ENCODE measurements around the gene DNAJC17. TPM values are rescaled to one million over a fixed set of nuclear protein-coding genes. Genes with fewer than 3 reads are reported as not detected.
A peak's percentile ranks its signal among the peaks of the same experiment; 100 is the strongest.

The DNAJC17 gene
- total RNA-seq, 2 donors from 2014 or later = 38.1 to 48.0 TPM

GRCh38 chr15:40785164-40785563, 22.1 kb downstream of the DNAJC17 start:
- Histone ChIP-seq H3K9ac (ENCODE audit: low read depth in 2 of 2, low read length in 2 of 2) (peak overlapping the region in 1 of 2 donors; percentile 36), H3K9me3 (no peaks in the 10 kb centered on the region), H3K27me3 (no peaks in the 10 kb centered on the region), H3K36me3 (no peaks in the 10 kb centered on the region), H3K4me3 (no peak overlapping the region), H3K4me1 (peaks cover 10% of the 10 kb centered on the region), H3K27ac (peak overlapping the region; percentile 79)
- TF ChIP-seq CTCF (IDR thresholded peaks at IDR 0.05) = no peak
- DNase-seq = no peak
- intact Hi-C loops (cut with DNase I) = loop anchor here (10.0 kb wide), 1 partner anchor 110 kb away; the partner anchor contains the start of gene VPS18

GRCh38 chr15:40782609-40783227, 24.6 kb downstream of the DNAJC17 start:
- TF ChIP-seq CTCF (IDR thresholded peaks at IDR 0.05) = peak; percentile 72
- Histone ChIP-seq H3K36me3 (peaks cover 6% of the 10 kb centered on the region), H3K9me3 (no peaks in the 10 kb centered on the region), H3K9ac (ENCODE audit: low read depth in 2 of 2, low read length in 2 of 2) (no peak overlapping the region), H3K27me3 (no peaks in the 10 kb centered on the region), H3K27ac (no peak overlapping the region), H3K4me1 (peaks cover 7% of the 10 kb centered on the region), H3K4me3 (no peak overlapping the region)
- intact Hi-C loops (cut with DNase I) = loop anchor here (2.0 to 10.0 kb wide), 2 partner anchors 36 to 112 kb away; partner anchors contain the start of gene VPS18
- peak; percentile 83 for DNase-seq

GRCh38 chr15:40776537-40777141, 30.6 kb downstream of the DNAJC17 start:
- Histone ChIP-seq H3K4me1 (no peaks in the 10 kb centered on the region), H3K4me3 (no peak overlapping the region), H3K9me3 (no peaks in the 10 kb centered on the region), H3K36me3 (peaks cover 16% of the 10 kb centered on the region), H3K9ac (ENCODE audit: low read depth in 2 of 2, low read length in 2 of 2) (no peak overlapping the region), H3K27ac (no peak overlapping the region), H3K27me3 (no peaks in the 10 kb centered on the region)
- no peak for TF ChIP-seq CTCF (IDR thresholded peaks at IDR 0.05)
- intact Hi-C loops (cut with DNase I) = no loop called here
- no peak for DNase-seq

- DNase-seq = no peak
- H3K27me3 ChIP-seq = no peaks in the 10 kb centered on the region
- no peak for TF ChIP-seq CTCF (IDR thresholded peaks at IDR 0.05)
- no peaks in the 10 kb centered on the region for H3K4me1 ChIP-seq
- H3K27ac ChIP-seq = no peak overlapping the region
- H3K9ac ChIP-seq (ENCODE audit: low read depth in 2 of 2, low read length in 2 of 2) = no peak overlapping the region
- H3K4me3 ChIP-seq = no peak overlapping the region
- peaks cover 16% of the 10 kb centered on the region for H3K36me3 ChIP-seq
- H3K9me3 ChIP-seq = no peaks in the 10 kb centered on the region
- intact Hi-C loops (cut with DNase I) = no loop called here
Observed at GRCh38 chr15:40775740-40776536, 31.3 kb downstream of the DNAJC17 start.

GRCh38 chr15:40775007-40775406, 32.3 kb downstream of the DNAJC17 start:
- no peak for DNase-seq
- Histone ChIP-seq H3K4me3 (no peak overlapping the region), H3K9me3 (no peaks in the 10 kb centered on the region), H3K36me3 (peaks cover 16% of the 10 kb centered on the region), H3K27ac (no peak overlapping the region), H3K4me1 (peaks cover 5% of the 10 kb centered on the region), H3K9ac (ENCODE audit: low read depth in 2 of 2, low read length in 2 of 2) (no peak overlapping the region), H3K27me3 (no peaks in the 10 kb centered on the region)
- no peak for TF ChIP-seq CTCF (IDR thresholded peaks at IDR 0.05)
- intact Hi-C loops (cut with DNase I) = no loop called here

All from colonic mucosa (tissue), 4 donors.